HCT116 (cell line): ENCODE results near the gene NAT9. TPM values are rescaled to one million over a fixed set of nuclear protein-coding genes. Genes with fewer than 3 reads are reported as not detected.

ENCODE experiments used
- ATAC-seq: fragments of 200-7000 bp; cut with Tn5 transposase; 2 replicates; pipeline ENCODE4 v1.9.1; 2020; ENCODE audit warnings: mild to moderate bottlenecking, moderate library complexity
- BruUV-seq: library from RNA; stranded (reverse); fragments of 400-500 nt; replicated peaks from 2 replicates; lab custom pipeline; 2021; lab: Mats Ljungman, UMichigan
- CTCF ChIA-PET: fragments of 300-600 bp; sonication (Branson Sonifier 250); formaldehyde crosslinking; loops from one replicate; lab custom pipeline; 2021; ENCODE audit warnings: antibody characterized with exemption; lab: Charles Lee
- POLR2A ChIA-PET: fragments of 300-600, 350-600 bp; sonication (Branson Sonifier 250); formaldehyde crosslinking; loops from one replicate; lab custom pipeline; 2021; ENCODE audit warnings: antibody characterized with exemption; lab: Charles Lee
- RAD21 ChIA-PET, 2 experiments: fragments of 300-600 bp; sonication (Branson Sonifier 250); formaldehyde crosslinking; loops; one replicate each; lab custom pipeline; 2023; ENCODE audit warnings: low total read pairs in 2 of 2; ENCODE audit not compliant: uncharacterized antibody in 2 of 2, unreplicated experiment in 2 of 2, low non-redundant PET in 1 of 2; lab: Charles Lee
- DNase-seq: peaks from one replicate; pipeline ENCODE4 v3.0.0-alpha.2; 2010; ENCODE audit warnings: low read depth, low spot score
- H2AFZ ChIP-seq: fragments of 200-600 bp; shearing (Covaris generic), sonication (generic); 2 replicates; pipeline ENCODE4 v1.6.1; 2017; ENCODE audit warnings: low read depth, mixed run types, mixed read lengths, antibody characterized with exemption, low read length; ENCODE audit not compliant: poor library complexity, severe bottlenecking
- H3K27ac ChIP-seq: 2 replicates; pipeline ENCODE4 v1.5.1; 2012; ENCODE audit warnings: low read depth, low read length
- H3K27me3 ChIP-seq: fragments of 200-600 bp; sonication (generic); 2 replicates; pipeline ENCODE4 v1.6.1; 2016; ENCODE audit warnings: mixed run types, low read length, mixed read lengths; ENCODE audit not compliant: insufficient read depth
- H3K36me3 ChIP-seq, 2 experiments: fragments of 200-500 bp in 1 of 2; fragments of 200-600 bp in 1 of 2; sonication (Bioruptor generic) in 1 of 2; sonication (generic) in 1 of 2; 2 replicates each; pipeline versions ENCODE4 v1.5.1 to v1.6.1; 2014 to 2016; ENCODE audit warnings: low read length in 2 of 2, inconsistent platforms in 1 of 2, mixed read lengths in 1 of 2, mixed run types in 1 of 2; ENCODE audit not compliant: insufficient read depth in 2 of 2, control insufficient read depth in 1 of 2
- H3K4me1 ChIP-seq, 2 experiments: fragments of 200-600 bp in 1 of 2; sonication (generic) in 1 of 2; 2 replicates each; pipeline versions ENCODE4 v1.5.1 to v1.6.1; 2012 to 2017; ENCODE audit warnings: low read length in 2 of 2, inconsistent platforms in 1 of 2, mild to moderate bottlenecking in 1 of 2, mixed read lengths in 1 of 2, mixed run types in 1 of 2, moderate library complexity in 1 of 2; ENCODE audit not compliant: insufficient read depth in 2 of 2, control insufficient read depth in 1 of 2
- H3K4me2 ChIP-seq: fragments of 200-600 bp; sonication (generic); 2 replicates; pipeline ENCODE4 v1.6.1; 2017; ENCODE audit warnings: mixed run types, low read length, mixed read lengths
- H3K4me3 ChIP-seq, 2 experiments: fragments of 200-600 bp in 1 of 2; sonication (generic) in 1 of 2; replicated peaks in 1 of 2; 2 replicates each; pipeline ENCODE4 v1.5.1; 2011 to 2016; ENCODE audit warnings: low read length in 2 of 2, control low read depth in 1 of 2, low read depth in 1 of 2, mild to moderate bottlenecking in 1 of 2, mixed read lengths in 1 of 2, mixed run types in 1 of 2
- H3K79me2 ChIP-seq: fragments of 200-600 bp; sonication (generic); 2 replicates; pipeline ENCODE4 v1.6.1; 2017; ENCODE audit warnings: mild to moderate bottlenecking, mixed run types, low read length, moderate library complexity, mixed read lengths; ENCODE audit not compliant: insufficient read depth
- H3K9ac ChIP-seq: fragments of 200-600 bp; sonication (generic); 2 replicates; pipeline ENCODE4 v1.6.1; 2016; ENCODE audit warnings: low read length, mixed read lengths
- H3K9me2 ChIP-seq: fragments of 200-600 bp; sonication (generic), shearing (Covaris generic); 2 replicates; pipeline ENCODE4 v1.6.1; 2017; ENCODE audit warnings: mixed run types, mild to moderate bottlenecking, moderate library complexity; ENCODE audit not compliant: insufficient read depth
- H3K9me3 ChIP-seq, 2 experiments: fragments of 200-500 bp in 1 of 2; fragments of 200-600 bp in 1 of 2; sonication (Bioruptor generic) in 1 of 2; sonication (generic) in 1 of 2; 2 replicates each; pipeline ENCODE4 v1.6.1; 2014 to 2017; ENCODE audit warnings: low read length in 2 of 2, mixed read lengths in 2 of 2, inconsistent platforms in 1 of 2, low read depth in 1 of 2, mild to moderate bottlenecking in 1 of 2, mixed run types in 1 of 2, moderate library complexity in 1 of 2; ENCODE audit not compliant: control insufficient read depth in 1 of 2, insufficient read depth in 1 of 2
- H4K20me1 ChIP-seq: fragments of 200-600 bp; sonication (generic), shearing (Covaris generic); 2 replicates; pipeline ENCODE4 v1.6.1; 2017; ENCODE audit warnings: mixed run types, mild to moderate bottlenecking, moderate library complexity; ENCODE audit not compliant: insufficient read depth
- CEBPB ChIP-seq: IDR thresholded peaks from 2 replicates; pipeline ENCODE4 v1.6.1; 2012; ENCODE audit warnings: low read depth
- CTCF ChIP-seq, 3 experiments: fragments of 200-600 bp in 1 of 3; sonication (generic) in 1 of 3; IDR thresholded peaks in 2 of 3; conservative IDR thresholded peaks in 1 of 3; 2 replicates each; pipeline ENCODE4 v1.5.1; 2012 to 2017; ENCODE audit warnings: low read depth in 2 of 3, low read length in 2 of 3, antibody characterized with exemption in 1 of 3, borderline replicate concordance in 1 of 3, control low read depth in 1 of 3, mild to moderate bottlenecking in 1 of 3, mixed read lengths in 1 of 3, mixed run types in 1 of 3, moderate library complexity in 1 of 3; ENCODE audit not compliant: insufficient read depth in 1 of 3
- JUND ChIP-seq: IDR thresholded peaks from 2 replicates; pipeline ENCODE4 v1.6.1; 2012
- POLR2A ChIP-seq: IDR thresholded peaks from 2 replicates; pipeline ENCODE4 v1.7.0; 2011; ENCODE audit warnings: borderline replicate concordance; ENCODE audit not compliant: insufficient read depth, insufficient read length; ENCODE audit errors: extremely low read depth
- REST ChIP-seq: IDR thresholded peaks from 2 replicates; pipeline ENCODE4 v1.6.1; 2012; ENCODE audit warnings: low read depth
- SP1 ChIP-seq: IDR thresholded peaks from 2 replicates; pipeline ENCODE4 v1.6.1; 2012; ENCODE audit warnings: low read depth
- SRF ChIP-seq: IDR thresholded peaks from 2 replicates; pipeline ENCODE4 v1.6.1; 2012; ENCODE audit warnings: low read depth
- intact Hi-C: fragments of 100-400 bp; cut with micrococcal nuclease; formaldehyde crosslinking; loops from 2 replicates; pipeline ENCODE4 v1.10.0; 2022
- total RNA-seq: library from RNA; stranded (reverse); gene quantifications from one replicate; pipeline ENCODE4 v1.2.1, GENCODE V29; 2021; ENCODE audit not compliant: unreplicated experiment

NAT9 gene
- total RNA-seq, 1 experiment from 2014 or later, result 88.7 TPM

GRCh38 chr17:74805591-74805991 is 29.4 kb upstream of the NAT9 start:
- intact Hi-C loops, result no loop called here
- H2AFZ ChIP-seq, result no peak overlapping the region
- no peak for DNase-seq
- no peak overlapping the region for H3K4me3 ChIP-seq
- H4K20me1 ChIP-seq, result no peaks in the 10 kb centered on the region
- no TSS peak for BruUV-seq
- no peak overlapping the region for H3K9ac ChIP-seq
- ChIA-PET RAD21 (no interaction called here), POLR2A (no interaction called here), CTCF (interaction anchor here (1.6 kb wide), 1 partner anchor 13 kb away, joined by 3 read pairs; no protein-coding TSS in a partner anchor)
- H3K9me2 ChIP-seq, result no peaks in the 10 kb centered on the region
- H3K27me3 ChIP-seq, result no peaks in the 10 kb centered on the region
- no peaks in the 10 kb centered on the region for H3K79me2 ChIP-seq
- H3K4me2 ChIP-seq, result no peak overlapping the region
- peaks cover 0 to 7% of the 10 kb centered on the region in 2 experiments; a peak in 1 of 4 replicates for H3K4me1 ChIP-seq
- H3K36me3 ChIP-seq, result no peaks in the 10 kb centered on the region
- H3K9me3 ChIP-seq, result no peaks in the 10 kb centered on the region
- ATAC-seq, result peak; percentile 44
- no peak overlapping the region for H3K27ac ChIP-seq
- TF ChIP-seq SRF (no peak), REST (no peak), CEBPB (no peak), POLR2A (no peak), JUND (no peak), CTCF (IDR thresholded peaks at IDR 0.05 in 2 of 3, conservative IDR thresholded peaks at IDR 0.05 in 1 of 3; ENCODE audit: borderline replicate concordance in 1 of 3, insufficient read depth in 1 of 3, low read depth in 2 of 3, low read length in 2 of 3) (no peak), SP1 (no peak)
- TF ChIP-seq, all 23 proteins: peak for 0
